ENCODE data around the gene FCRLB. TPM values are rescaled to one million over a fixed set of nuclear protein-coding genes. Genes with fewer than 3 reads are reported as not detected.

FCRLB gene
- total RNA-seq, 4 donors from 2014 or later: 0.40 to 0.57 TPM; not detected in 2

GRCh38 chr1:161770250-161770649 lies 48.9 kb downstream of the FCRLB start:
- Histone ChIP-seq H3K4me1 (peaks cover 0 to 12% (median 0%) of the 10 kb centered on the region in 4 donors), H3K4me3 (no peak overlapping the region)
- TF ChIP-seq POLR2A (IDR thresholded peaks at IDR 0.05): no peak
- TF ChIP-seq CTCF (IDR thresholded peaks at IDR 0.05): no peak

GRCh38 chr1:161771161-161771560 lies 49.8 kb downstream of the FCRLB start:
- Histone ChIP-seq H3K27me3 (no peaks in the 10 kb centered on the region), H3K4me3 (no peak overlapping the region), H3K27ac (no peak overlapping the region), H3K4me1 (peaks cover 0 to 12% (median 0%) of the 10 kb centered on the region in 4 donors), H3K9me3 (no peaks in the 10 kb centered on the region), H3K36me3 (no peaks in the 10 kb centered on the region)
- TF ChIP-seq CTCF (IDR thresholded peaks at IDR 0.05) (no peak), POLR2A (IDR thresholded peaks at IDR 0.05) (no peak)
- DNase-seq: no peak

More at GRCh38 chr1:161770250-161770649, 48.9 kb downstream of the FCRLB start:
- Histone ChIP-seq H3K9me3 (no peaks in the 10 kb centered on the region), H3K36me3 (no peaks in the 10 kb centered on the region), H3K27me3 (no peaks in the 10 kb centered on the region), H3K27ac (no peak overlapping the region)
- no peak for DNase-seq

GRCh38 chr1:161771973-161772372 lies 50.6 kb downstream of the FCRLB start:
- H3K27ac ChIP-seq: peak overlapping the region in 1 of 4 donors; percentile 27
- no peak overlapping the region for H3K4me3 ChIP-seq
- H3K27me3 ChIP-seq: no peaks in the 10 kb centered on the region
- no peaks in the 10 kb centered on the region for H3K36me3 ChIP-seq
- H3K9me3 ChIP-seq: no peaks in the 10 kb centered on the region
- TF ChIP-seq CTCF (IDR thresholded peaks at IDR 0.05) (no peak), POLR2A (IDR thresholded peaks at IDR 0.05) (no peak)
- no peak for DNase-seq
- peaks cover 0 to 10% (median 0%) of the 10 kb centered on the region in 4 donors for H3K4me1 ChIP-seq

- Histone ChIP-seq H3K27me3 (no peaks in the 10 kb centered on the region), H3K36me3 (no peaks in the 10 kb centered on the region), H3K4me1 (peaks cover 0 to 8% (median 0%) of the 10 kb centered on the region in 4 donors), H3K9me3 (no peaks in the 10 kb centered on the region), H3K4me3 (no peak overlapping the region), H3K27ac (peak overlapping the region in 1 of 4 donors; percentile 27)
- TF ChIP-seq POLR2A (IDR thresholded peaks at IDR 0.05) (no peak), CTCF (IDR thresholded peaks at IDR 0.05) (no peak)
- DNase-seq: no peak
Observed at GRCh38 chr1:161772397-161772796, 51.1 kb downstream of the FCRLB start.

GRCh38 chr1:161773791-161774190 lies 52.4 kb downstream of the FCRLB start:
- no peaks in the 10 kb centered on the region for H3K4me1 ChIP-seq
- TF ChIP-seq POLR2A (IDR thresholded peaks at IDR 0.05): no peak
- TF ChIP-seq CTCF (IDR thresholded peaks at IDR 0.05): no peak
- no peaks in the 10 kb centered on the region for H3K9me3 ChIP-seq
- no peaks in the 10 kb centered on the region for H3K27me3 ChIP-seq
- no peak overlapping the region for H3K4me3 ChIP-seq
- DNase-seq: no peak
- no peaks in the 10 kb centered on the region for H3K36me3 ChIP-seq
- H3K27ac ChIP-seq: no peak overlapping the region

GRCh38 chr1:161777261-161777660 lies 55.9 kb downstream of the FCRLB start:
- TF ChIP-seq POLR2A (IDR thresholded peaks at IDR 0.05): no peak
- TF ChIP-seq CTCF (IDR thresholded peaks at IDR 0.05): no peak
- peaks cover 0 to 4% (median 0%) of the 10 kb centered on the region in 3 donors for H3K36me3 ChIP-seq
- H3K27ac ChIP-seq: no peak overlapping the region
- H3K4me3 ChIP-seq: no peak overlapping the region
- no peaks in the 10 kb centered on the region for H3K4me1 ChIP-seq
- DNase-seq: no peak
- no peaks in the 10 kb centered on the region for H3K27me3 ChIP-seq
- H3K9me3 ChIP-seq: no peaks in the 10 kb centered on the region
